ENCODE results near the gene GSTT2B. TPM values are rescaled to one million over a fixed set of nuclear protein-coding genes. Genes with fewer than 3 reads are reported as not detected.

GSTT2B gene
- total RNA-seq, 1 donor from 2014 or later, result 4.7 TPM

Other genes with a start within 250 kb of the GSTT2B start
- gene ZNF70, start 210.1 kb downstream of the GSTT2B start, total RNA-seq, result 0.87 and 4.3 TPM in 2 replicates
- gene VPREB3, start 206.8 kb downstream of the GSTT2B start, total RNA-seq, result not detected in 2 replicates
- not detected in 2 replicates for gene C22orf15, start 198.2 kb downstream of the GSTT2B start, total RNA-seq
- 0.69 and 8.3 TPM in 2 replicates for gene CHCHD10, start 193.2 kb downstream of the GSTT2B start, total RNA-seq
- gene MMP11, start 188.3 kb downstream of the GSTT2B start, total RNA-seq, result 8.4 and 12.3 TPM in 2 replicates
- gene SMARCB1, start 174.2 kb downstream of the GSTT2B start, total RNA-seq, result 35.2 and 83.7 TPM in 2 replicates
- 0.17 and 0.30 TPM in 2 replicates for gene DERL3, start 122.2 kb downstream of the GSTT2B start, total RNA-seq
- 18.2 and 22.8 TPM in 2 replicates for gene SLC2A11, start 103.3 kb downstream of the GSTT2B start, total RNA-seq
- 213 and 324 TPM in 2 replicates for gene MIF, start 66.8 kb downstream of the GSTT2B start, total RNA-seq
- gene DDTL, start 5.7 kb upstream of the GSTT2B start, total RNA-seq, result 1.6 and 1.7 TPM in 2 replicates
- 124 and 130 TPM in 2 replicates for gene DDT, start 13.2 kb upstream of the GSTT2B start, total RNA-seq
- 0.20 TPM in 1 of 2 replicates, not detected in the other for gene GSTT2, start 18.9 kb upstream of the GSTT2B start, total RNA-seq
- not detected in 2 replicates for gene GSTT4, start 44.3 kb upstream of the GSTT2B start, total RNA-seq
- 13.0 and 57.3 TPM in 2 replicates for gene CABIN1, start 50.1 kb upstream of the GSTT2B start, total RNA-seq
- 0.10 TPM in 1 of 2 replicates, not detected in the other for gene SUSD2, start 220.3 kb upstream of the GSTT2B start, total RNA-seq